Panc1 (cell line): ENCODE measurements around the gene UQCC3. TPM values are rescaled to one million over a fixed set of nuclear protein-coding genes. Genes with fewer than 3 reads are reported as not detected.

Experiments used
- ATAC-seq: fragments of 200-7000 bp; cut with Tn5 transposase; 2 replicates; pipeline ENCODE4 v1.9.1; 2020; ENCODE audit warnings: mild to moderate bottlenecking, moderate library complexity
- BruUV-seq: library from RNA; stranded (reverse); fragments of 400-500 nt; replicated peaks from 2 replicates; lab custom pipeline; 2021; lab: Mats Ljungman, UMichigan
- CTCF ChIA-PET: fragments of 300-600 bp; sonication (Branson Sonifier 250); formaldehyde crosslinking; loops from one replicate; lab custom pipeline; 2022; ENCODE audit warnings: antibody characterized with exemption; lab: Charles Lee
- POLR2A ChIA-PET: fragments of 300-600 bp; sonication (Branson Sonifier 250); formaldehyde crosslinking; loops from one replicate; lab custom pipeline; 2022; ENCODE audit warnings: antibody characterized with exemption; lab: Charles Lee
- DNase-seq: peaks from one replicate; pipeline ENCODE4 v3.0.0-alpha.2; 2010; ENCODE audit warnings: low read depth, low spot score
- H3K27ac ChIP-seq: 2 replicates; pipeline ENCODE4 v1.5.1; 2011; ENCODE audit warnings: mild to moderate bottlenecking, low read length, inconsistent platforms
- H3K27me3 ChIP-seq: fragments of 200-500 bp; sonication (Bioruptor generic); 2 replicates; pipeline ENCODE4 v1.6.0; 2014; ENCODE audit warnings: low read length, inconsistent platforms; ENCODE audit not compliant: control insufficient read depth, insufficient read depth
- H3K36me3 ChIP-seq: fragments of 200-500 bp; sonication (Bioruptor generic); 2 replicates; pipeline ENCODE4 v1.5.1; 2014; ENCODE audit warnings: inconsistent platforms, mild to moderate bottlenecking, low read length, moderate library complexity; ENCODE audit not compliant: control insufficient read depth, insufficient read depth
- H3K4me1 ChIP-seq: 2 replicates; pipeline ENCODE4 v1.5.1; 2011; ENCODE audit warnings: inconsistent platforms, mild to moderate bottlenecking, low read length, moderate library complexity; ENCODE audit not compliant: control insufficient read depth, insufficient read depth
- H3K4me3 ChIP-seq, 2 experiments: 2 replicates each; pipeline ENCODE4 v1.5.1; 2011 to 2012; ENCODE audit warnings: low read depth in 2 of 2, low read length in 2 of 2, mild to moderate bottlenecking in 2 of 2, inconsistent platforms in 1 of 2, moderate library complexity in 1 of 2
- H3K9me3 ChIP-seq: fragments of 200-500 bp; sonication (Bioruptor generic); 2 replicates; pipeline ENCODE4 v1.5.1; 2014; ENCODE audit warnings: low read depth, mild to moderate bottlenecking, inconsistent platforms, low read length, moderate library complexity; ENCODE audit not compliant: control insufficient read depth, insufficient read depth
- CTCF ChIP-seq: fragments of 450-650 bp; IDR thresholded peaks from 2 replicates; pipeline ENCODE4 v1.5.1; 2017; ENCODE audit warnings: mild to moderate bottlenecking
- POLR2AphosphoS5 ChIP-seq: IDR thresholded peaks from 2 replicates; pipeline ENCODE4 v1.6.1; 2012; ENCODE audit warnings: mild to moderate bottlenecking, low read depth, low read length, moderate library complexity
- REST ChIP-seq, 2 experiments: IDR thresholded peaks; 2 replicates each; pipeline ENCODE4 v1.6.1; 2011 to 2012; ENCODE audit warnings: low read depth in 2 of 2, control low read depth in 1 of 2, low read length in 1 of 2, mild to moderate bottlenecking in 1 of 2, moderate library complexity in 1 of 2; ENCODE audit not compliant: insufficient read depth in 1 of 2
- SIN3A ChIP-seq: IDR thresholded peaks from 2 replicates; pipeline ENCODE4 v1.6.1; 2012; ENCODE audit warnings: low read depth, mild to moderate bottlenecking, low read length, moderate library complexity, borderline replicate concordance; ENCODE audit not compliant: insufficient read depth
- TCF7L2 ChIP-seq: IDR thresholded peaks from 2 replicates; pipeline ENCODE4 v1.6.1; 2011; ENCODE audit warnings: mild to moderate bottlenecking, low read depth, low read length, inconsistent platforms
- in situ Hi-C: cut with HindIII; loops from 2 replicates; pipeline ENCODE4 v1.10.0; 2016; ENCODE audit warnings: low sequenced_read_pairs, low pct_unique_long_range_greater_than_20kb
- intact Hi-C: fragments of 100-400 bp; cut with micrococcal nuclease; formaldehyde crosslinking; loops from one replicate; pipeline ENCODE4 v1.10.0; 2022; ENCODE audit not compliant: unreplicated experiment
- total RNA-seq: library from RNA; stranded (reverse); gene quantifications from one replicate; pipeline ENCODE4 v1.2.1, GENCODE V29; 2021; ENCODE audit not compliant: unreplicated experiment

UQCC3 gene
- total RNA-seq, 1 experiment from 2014 or later = 7.4 TPM

GRCh38 chr11:62688491-62688890, 17.0 kb downstream of the UQCC3 start:
- ChIA-PET CTCF (no interaction called here), POLR2A (interaction anchor here (0.5 kb wide), 1 partner anchor 208 kb away, joined by 3 read pairs; no protein-coding TSS in a partner anchor)
- Histone ChIP-seq H3K4me3 (no peak overlapping the region), H3K27me3 (no peaks in the 10 kb centered on the region), H3K4me1 (no peaks in the 10 kb centered on the region), H3K36me3 (no peaks in the 10 kb centered on the region), H3K9me3 (no peaks in the 10 kb centered on the region), H3K27ac (no peak overlapping the region)
- no peak for ATAC-seq
- TF ChIP-seq TCF7L2 (no peak), REST (IDR thresholded peaks at IDR 0.05; ENCODE audit: insufficient read depth in 1 of 2, low read depth in 2 of 2, low read length in 1 of 2) (no peak), CTCF (no peak), POLR2AphosphoS5 (no peak), SIN3A (no peak)
- in situ Hi-C loops = no loop called here
- intact Hi-C loops = no loop called here
- DNase-seq = no peak
- no TSS peak for BruUV-seq

- Histone ChIP-seq H3K27me3 (no peaks in the 10 kb centered on the region), H3K27ac (no peak within 1 kb of the TSS)
- in situ Hi-C loops = no loop called here
These were observed 18.1 kb downstream of the UQCC3 start, which contains the start of gene LRRN4CL for GRCh38 chr11:62689421-62690183. TSS of gene LRRN4CL (minus strand) at chr11:62689530. CDS start at chr11:62688508, 1,022 bp downstream.

More at GRCh38 chr11:62689421-62690183, 18.1 kb downstream of the UQCC3 start, which contains the start of gene LRRN4CL:
- no peaks in the 10 kb centered on the region for H3K36me3 ChIP-seq
- ATAC-seq = no peak; the same call in 1 of the 2 replicates
- H3K4me3 ChIP-seq = no peak within 1 kb of the TSS
- CTCF ChIA-PET = no interaction called here
- intact Hi-C loops = no loop called here
- H3K9me3 ChIP-seq = no peaks in the 10 kb centered on the region
- DNase-seq = no peak
- TF ChIP-seq TCF7L2 = no peak
- TF ChIP-seq SIN3A = no peak
- no peak for TF ChIP-seq REST (IDR thresholded peaks at IDR 0.05; ENCODE audit: insufficient read depth in 1 of 2, low read depth in 2 of 2, low read length in 1 of 2)
- no peak for TF ChIP-seq POLR2AphosphoS5
- TF ChIP-seq CTCF = no peak
- POLR2A ChIA-PET = no interaction called here
- BruUV-seq = no TSS peak
- H3K4me1 ChIP-seq = no peaks in the 10 kb centered on the region
